HepG2 (cell line): ENCODE measurements around the gene CAPZA1. TPM values are rescaled to one million over a fixed set of nuclear protein-coding genes. Genes with fewer than 3 reads are reported as not detected.

Experiments
- ATF2 ChIP-seq: sonication (generic); formaldehyde crosslinking; IDR thresholded peaks from 2 replicates; pipeline ENCODE4 v1.4.0; 2020; ENCODE audit warnings: missing genetic modification reagents
- ETS1 ChIP-seq: sonication (generic); formaldehyde crosslinking; IDR thresholded peaks from 2 replicates; pipeline ENCODE4 v1.4.0; 2020; ENCODE audit warnings: missing genetic modification reagents
- HMGXB3 ChIP-seq: sonication (generic); formaldehyde crosslinking; IDR thresholded peaks from 2 replicates; pipeline ENCODE4 v1.4.0; 2020; ENCODE audit warnings: missing genetic modification reagents, borderline replicate concordance
- MXD1 ChIP-seq: sonication (generic); formaldehyde crosslinking; IDR thresholded peaks from 2 replicates; pipeline ENCODE4 v1.4.0; 2020; ENCODE audit warnings: mild to moderate bottlenecking, missing genetic modification reagents
- RERE ChIP-seq: IDR thresholded peaks from 2 replicates; pipeline ENCODE4 v1.6.1; 2016; ENCODE audit warnings: low read depth, missing genetic modification reagents, missing compliant biosample characterization
- THAP11 ChIP-seq: IDR thresholded peaks from 2 replicates; pipeline ENCODE4 v1.6.1; 2016; ENCODE audit warnings: missing biosample characterization, missing genetic modification reagents
- ZBTB38 ChIP-seq: sonication (generic); formaldehyde crosslinking; IDR thresholded peaks from 2 replicates; pipeline ENCODE4 v1.5.1; 2020; ENCODE audit warnings: mild to moderate bottlenecking, missing genetic modification reagents
- ZFP90 ChIP-seq: sonication (generic); formaldehyde crosslinking; IDR thresholded peaks from 2 replicates; pipeline ENCODE4 v1.8.0; 2022; ENCODE audit warnings: missing genetic modification reagents, mild to moderate bottlenecking, inconsistent platforms, borderline replicate concordance
- ZFY ChIP-seq: sonication (generic); formaldehyde crosslinking; IDR thresholded peaks from 2 replicates; pipeline ENCODE4 v1.4.0; 2020; ENCODE audit warnings: missing genetic modification reagents
- ZNF317 ChIP-seq: sonication (generic); formaldehyde crosslinking; IDR thresholded peaks from 2 replicates; pipeline ENCODE4 v1.5.0; 2020; ENCODE audit warnings: mild to moderate bottlenecking, missing genetic modification reagents
- ZNF333 ChIP-seq: sonication (generic); formaldehyde crosslinking; IDR thresholded peaks from 2 replicates; pipeline ENCODE4 v1.4.0; 2020; ENCODE audit warnings: mild to moderate bottlenecking, missing genetic modification reagents, borderline replicate concordance
- ZNF383 ChIP-seq: sonication (generic); formaldehyde crosslinking; IDR thresholded peaks from 2 replicates; pipeline ENCODE4 v1.4.0; 2020; ENCODE audit warnings: missing genetic modification reagents, mild to moderate bottlenecking, borderline replicate concordance
- ZNF704 ChIP-seq: sonication (generic); formaldehyde crosslinking; IDR thresholded peaks from 2 replicates; pipeline ENCODE4 v1.8.1; 2023; ENCODE audit warnings: mild to moderate bottlenecking, inconsistent platforms, moderate library complexity, missing genetic modification reagents, borderline replicate concordance
- ZNF790 ChIP-seq: sonication (generic); formaldehyde crosslinking; IDR thresholded peaks from 2 replicates; pipeline ENCODE4 v1.8.0; 2022; ENCODE audit warnings: missing genetic modification reagents, mild to moderate bottlenecking, borderline replicate concordance
- polyA plus RNA-seq, 8 experiments: library from polyadenylated mRNA; depleted of rRNA in 3 of 8; stranded (reverse) in 7 of 8; unstranded in 1 of 8; fragments of >200 nt; fragmentation: Illumina TruSeq in 4 of 8; extraction: Trizol in 4 of 8; gene quantifications; 2 replicates each; pipeline versions ENCODE4 v1.2.1 to v1.2.3, GENCODE V29; 2011 to 2016; ENCODE audit warnings: low read depth in 4 of 8, missing spikeins in 1 of 8, mixed read lengths in 1 of 8; ENCODE audit not compliant: insufficient read depth in 1 of 8
- total RNA-seq, 5 experiments: library from RNA; depleted of rRNA; stranded (reverse); fragments of >200 nt; fragmentation: Illumina TruSeq; extraction: Trizol; gene quantifications; 2 replicates each; pipeline ENCODE4 v1.2.3, GENCODE V29; 2016; ENCODE audit warnings: low read depth in 1 of 5

Gene CAPZA1
- total and polyA plus RNA-seq, 2 of the 13 experiments (the other 11 are each of a cell fraction or from before 2014, with no cell fraction given), result 67.0 to 117 TPM

GRCh38 chr1:112674986-112675727 lies 55.5 kb downstream of the CAPZA1 start (continued):
- TF ChIP-seq ZNF704 (CRISPR knock-in tag), result no peak
- TF ChIP-seq ZNF790, result peak; percentile 90
- no peak for TF ChIP-seq ATF2
- no peak for TF ChIP-seq ZNF383 (CRISPR knock-in tag)
- peak; percentile 14; the same call in 1 of the 2 replicates for TF ChIP-seq ZBTB38 (CRISPR knock-in tag)
- no peak for TF ChIP-seq HMGXB3 (CRISPR knock-in tag)
- no peak for TF ChIP-seq ZNF317 (CRISPR knock-in tag)
- no peak for TF ChIP-seq THAP11 (CRISPR knock-in tag)
- peak; percentile 88 for TF ChIP-seq ZFY (CRISPR knock-in tag)
- TF ChIP-seq ZNF333 (CRISPR knock-in tag), result no peak
- TF ChIP-seq MXD1, result no peak
- no peak for TF ChIP-seq ETS1
- TF ChIP-seq RERE, result no peak
- no peak for TF ChIP-seq ZFP90
